Breast epithelium (tissue), 3 donors: Measurements from ENCODE around the gene ING4.

Experiments
- CTCF ChIP-seq, 3 donors: fragments of 450-650 bp; IDR thresholded peaks; one replicate each; pipeline ENCODE4 v1.5.1; 2016 to 2017; ENCODE audit warnings: antibody characterized with exemption in 3 of 3, mild to moderate bottlenecking in 3 of 3, moderate library complexity in 3 of 3
- POLR2A ChIP-seq: fragments of 450-650 bp; IDR thresholded peaks from one replicate; pipeline ENCODE4 v1.6.1; 2016; ENCODE audit warnings: antibody characterized with exemption, mild to moderate bottlenecking, moderate library complexity
- POLR2AphosphoS5 ChIP-seq, 3 donors: sonication (generic); formaldehyde crosslinking; IDR thresholded peaks; one replicate each; pipeline ENCODE4 v1.6.1; 2017; ENCODE audit warnings: antibody characterized with exemption in 3 of 3

DNA sequence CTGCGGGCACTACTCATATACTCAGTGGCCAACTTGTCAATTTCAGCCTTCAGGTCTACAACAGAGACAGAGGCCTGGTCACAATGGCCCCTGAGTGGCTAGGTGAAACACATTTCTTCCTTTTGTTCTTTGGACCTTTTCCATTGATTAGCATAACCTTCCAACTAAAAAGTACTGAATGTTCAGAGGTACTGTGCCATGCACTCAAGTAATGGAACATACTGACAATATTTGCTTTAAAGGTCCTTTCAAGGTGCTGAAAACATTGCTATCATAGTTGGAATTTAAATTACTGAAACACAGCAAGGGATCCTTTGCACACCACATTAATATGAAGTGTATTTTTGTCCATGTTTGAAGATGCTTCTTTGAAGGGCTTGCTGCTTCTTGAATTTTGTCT lies 9.6 kb downstream of the ING4 start:
- no peak for TF ChIP-seq CTCF (IDR thresholded peaks at IDR 0.05)
- no peak for TF ChIP-seq POLR2A
- TF ChIP-seq POLR2AphosphoS5 (IDR thresholded peaks at IDR 0.05) = no peak
